WTC11 (cell line): Measurements from ENCODE around the gene ZCCHC10. TPM values are rescaled to one million over a fixed set of nuclear protein-coding genes. Genes with fewer than 3 reads are reported as not detected.
"Not testable (repeated sequence)": the region's sequence is repeated elsewhere in the genome, so short reads cannot be mapped to it uniquely, and the experiment has no call there.

Source experiments
- ATAC-seq: fragments of 200-7000 bp; cut with Tn5 transposase; 2 replicates; pipeline ENCODE4 v1.10.0; 2021; ENCODE audit warnings: mild to moderate bottlenecking, moderate library complexity
- CTCF ChIA-PET: fragments of 300-600 bp; sonication (Branson Sonifier 250); formaldehyde crosslinking; loops from one replicate; lab custom pipeline; 2021; ENCODE audit warnings: antibody characterized with exemption; lab: Charles Lee
- POLR2A ChIA-PET: fragments of 350-600 bp; sonication (Branson Sonifier 250); formaldehyde crosslinking; loops from one replicate; lab custom pipeline; 2021; ENCODE audit warnings: antibody characterized with exemption; lab: Charles Lee
- DNase-seq: peaks from one replicate; pipeline ENCODE4 v3.0.0; 2021; ENCODE audit warnings: low spot score
- H3K27ac Mint-ChIP-seq: 2 replicates; pipeline ENCODE4 v1.8.0; 2021; ENCODE audit warnings: mixed read lengths
- H3K27me3 Mint-ChIP-seq: 2 replicates; pipeline ENCODE4 v1.8.0; 2021; ENCODE audit warnings: low read depth, mild to moderate bottlenecking, moderate library complexity, mixed read lengths
- H3K36me3 Mint-ChIP-seq: 2 replicates; pipeline ENCODE4 v1.8.0; 2021; ENCODE audit warnings: mixed read lengths
- H3K4me1 Mint-ChIP-seq: 2 replicates; pipeline ENCODE4 v1.8.0; 2022; ENCODE audit warnings: mixed read lengths
- H3K4me3 Mint-ChIP-seq: 2 replicates; pipeline ENCODE4 v1.8.0; 2021; ENCODE audit warnings: mild to moderate bottlenecking, moderate library complexity, mixed read lengths
- H3K9me3 Mint-ChIP-seq: 2 replicates; pipeline ENCODE4 v1.8.0; 2021; ENCODE audit warnings: mixed read lengths
- CBFB ChIP-seq: sonication (generic); formaldehyde crosslinking; IDR thresholded peaks from 2 replicates; pipeline ENCODE4 v1.8.1; 2022; ENCODE audit warnings: mild to moderate bottlenecking, low read depth, missing genetic modification reagents
- NFATC4 ChIP-seq: fragments of 250-450 bp; sonication (Bioruptor Pico); IDR thresholded peaks from 2 replicates; pipeline ENCODE4 v1.9.0; 2021; ENCODE audit warnings: mild to moderate bottlenecking
- NFYB ChIP-seq: sonication (generic); formaldehyde crosslinking; conservative IDR thresholded peaks from 2 replicates; pipeline ENCODE4 v1.8.0; 2022; ENCODE audit warnings: low read depth, missing genetic modification reagents
- NR1H2 ChIP-seq: sonication (generic); formaldehyde crosslinking; IDR thresholded peaks from 2 replicates; pipeline ENCODE4 v1.9.0; 2021; ENCODE audit warnings: mild to moderate bottlenecking, moderate library complexity, missing genetic modification reagents
- ZNF121 ChIP-seq: sonication (generic); formaldehyde crosslinking; IDR thresholded peaks from 2 replicates; pipeline ENCODE4 v1.8.0; 2023; ENCODE audit warnings: missing genetic modification reagents
- ZNF219 ChIP-seq: sonication (generic); formaldehyde crosslinking; IDR thresholded peaks from 2 replicates; pipeline ENCODE4 v1.8.0; 2023; ENCODE audit warnings: missing genetic modification reagents, mild to moderate bottlenecking, borderline replicate concordance
- ZNF232 ChIP-seq: sonication (generic); formaldehyde crosslinking; IDR thresholded peaks from 2 replicates; pipeline ENCODE4 v1.8.0; 2022; ENCODE audit warnings: mild to moderate bottlenecking, missing genetic modification reagents
- ZNF263 ChIP-seq: sonication (generic); formaldehyde crosslinking; IDR thresholded peaks from 2 replicates; pipeline ENCODE4 v1.8.1; 2022; ENCODE audit warnings: low read depth, mild to moderate bottlenecking, moderate library complexity, missing genetic modification reagents
- total RNA-seq: library from RNA; stranded (reverse); gene quantifications from 3 replicates; pipeline ENCODE4 v1.2.3, GENCODE V29; 2021
- TF ChIP-seq, protein P1 (sequence below): sonication (generic); formaldehyde crosslinking; IDR thresholded peaks from 2 replicates; pipeline ENCODE4 v1.8.0; 2022; ENCODE audit warnings: mild to moderate bottlenecking, missing genetic modification reagents
- TF ChIP-seq, protein P2 (sequence below): fragments of 250-450 bp; sonication (Bioruptor Pico); IDR thresholded peaks from 2 replicates; pipeline ENCODE4 v1.9.0; 2021; ENCODE audit warnings: mild to moderate bottlenecking
- TF ChIP-seq, protein P3 (sequence below): fragments of 250-450 bp; sonication (Bioruptor Pico); conservative IDR thresholded peaks from 2 replicates; pipeline ENCODE4 v1.9.0; 2021; ENCODE audit warnings: mild to moderate bottlenecking
- TF ChIP-seq, protein P4 (sequence below): fragments of 250-450 bp; sonication (Bioruptor Pico); IDR thresholded peaks from 2 replicates; pipeline ENCODE4 v1.9.0; 2021; ENCODE audit warnings: mild to moderate bottlenecking

ZCCHC10 gene
- total RNA-seq, 1 experiment from 2014 or later, result 22.9 TPM

DNA sequence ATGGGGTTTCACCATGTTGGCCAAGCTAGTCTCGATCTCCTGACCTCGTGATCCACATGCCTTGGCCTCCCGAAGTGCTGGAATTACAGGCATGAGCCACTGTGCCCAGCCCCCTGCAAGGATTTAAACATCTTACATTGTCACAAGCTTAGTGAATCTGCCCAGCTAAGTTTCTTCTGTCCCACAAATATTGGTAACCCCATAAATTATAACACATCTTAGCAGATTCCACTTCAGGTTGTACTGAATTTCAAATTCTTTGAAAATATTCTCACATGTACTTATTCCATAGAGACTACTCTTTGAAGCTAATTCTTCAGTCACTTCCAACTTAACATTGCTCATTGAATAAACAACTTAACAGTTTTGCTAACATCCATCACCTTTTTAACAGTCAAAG is 49.5 kb downstream of the ZCCHC10 start (continued):
- TF ChIP-seq, protein P1, sequence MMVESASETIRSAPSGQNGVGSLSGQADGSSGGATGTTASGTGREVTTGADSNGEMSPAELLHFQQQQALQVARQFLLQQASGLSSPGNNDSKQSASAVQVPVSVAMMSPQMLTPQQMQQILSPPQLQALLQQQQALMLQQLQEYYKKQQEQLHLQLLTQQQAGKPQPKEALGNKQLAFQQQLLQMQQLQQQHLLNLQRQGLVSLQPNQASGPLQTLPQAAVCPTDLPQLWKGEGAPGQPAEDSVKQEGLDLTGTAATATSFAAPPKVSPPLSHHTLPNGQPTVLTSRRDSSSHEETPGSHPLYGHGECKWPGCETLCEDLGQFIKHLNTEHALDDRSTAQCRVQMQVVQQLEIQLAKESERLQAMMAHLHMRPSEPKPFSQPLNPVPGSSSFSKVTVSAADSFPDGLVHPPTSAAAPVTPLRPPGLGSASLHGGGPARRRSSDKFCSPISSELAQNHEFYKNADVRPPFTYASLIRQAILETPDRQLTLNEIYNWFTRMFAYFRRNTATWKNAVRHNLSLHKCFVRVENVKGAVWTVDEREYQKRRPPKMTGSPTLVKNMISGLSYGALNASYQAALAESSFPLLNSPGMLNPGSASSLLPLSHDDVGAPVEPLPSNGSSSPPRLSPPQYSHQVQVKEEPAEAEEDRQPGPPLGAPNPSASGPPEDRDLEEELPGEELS (CRISPR knock-in tag), result no peak
- TF ChIP-seq NR1H2 (CRISPR knock-in tag) (no peak), CBFB (CRISPR knock-in tag) (no peak), NFYB (CRISPR knock-in tag) (no peak), NFATC4 (CRISPR knock-in tag) (no peak)

DNA sequence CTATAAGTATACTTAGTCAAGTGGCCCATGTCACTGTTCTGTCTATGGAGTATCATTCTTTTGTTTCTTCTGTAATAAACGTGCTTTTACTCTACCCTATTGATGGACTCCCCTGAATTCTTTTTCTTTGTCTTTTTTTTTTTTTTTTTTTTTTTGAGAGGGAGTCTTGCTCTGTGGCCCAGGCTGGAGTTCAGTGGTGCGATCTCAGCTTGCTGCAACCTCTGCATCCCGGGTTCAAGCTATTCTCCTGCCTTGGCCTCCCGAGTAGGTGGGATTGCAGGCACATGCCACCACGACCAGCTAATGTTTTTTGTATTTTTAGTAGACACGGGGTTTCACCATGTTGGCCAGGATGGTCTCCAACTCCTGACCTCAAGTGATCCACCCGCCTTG is 53.9 kb downstream of the ZCCHC10 start:
- peaks cover 10% of the 10 kb centered on the region for H3K9me3 Mint-ChIP-seq
- CTCF ChIA-PET, H3K27me3 Mint-ChIP-seq, ATAC-seq, H3K36me3 Mint-ChIP-seq, POLR2A ChIA-PET, DNase-seq, H3K4me1 Mint-ChIP-seq, H3K27ac Mint-ChIP-seq, H3K4me3 Mint-ChIP-seq: not testable (repeated sequence)

DNA sequence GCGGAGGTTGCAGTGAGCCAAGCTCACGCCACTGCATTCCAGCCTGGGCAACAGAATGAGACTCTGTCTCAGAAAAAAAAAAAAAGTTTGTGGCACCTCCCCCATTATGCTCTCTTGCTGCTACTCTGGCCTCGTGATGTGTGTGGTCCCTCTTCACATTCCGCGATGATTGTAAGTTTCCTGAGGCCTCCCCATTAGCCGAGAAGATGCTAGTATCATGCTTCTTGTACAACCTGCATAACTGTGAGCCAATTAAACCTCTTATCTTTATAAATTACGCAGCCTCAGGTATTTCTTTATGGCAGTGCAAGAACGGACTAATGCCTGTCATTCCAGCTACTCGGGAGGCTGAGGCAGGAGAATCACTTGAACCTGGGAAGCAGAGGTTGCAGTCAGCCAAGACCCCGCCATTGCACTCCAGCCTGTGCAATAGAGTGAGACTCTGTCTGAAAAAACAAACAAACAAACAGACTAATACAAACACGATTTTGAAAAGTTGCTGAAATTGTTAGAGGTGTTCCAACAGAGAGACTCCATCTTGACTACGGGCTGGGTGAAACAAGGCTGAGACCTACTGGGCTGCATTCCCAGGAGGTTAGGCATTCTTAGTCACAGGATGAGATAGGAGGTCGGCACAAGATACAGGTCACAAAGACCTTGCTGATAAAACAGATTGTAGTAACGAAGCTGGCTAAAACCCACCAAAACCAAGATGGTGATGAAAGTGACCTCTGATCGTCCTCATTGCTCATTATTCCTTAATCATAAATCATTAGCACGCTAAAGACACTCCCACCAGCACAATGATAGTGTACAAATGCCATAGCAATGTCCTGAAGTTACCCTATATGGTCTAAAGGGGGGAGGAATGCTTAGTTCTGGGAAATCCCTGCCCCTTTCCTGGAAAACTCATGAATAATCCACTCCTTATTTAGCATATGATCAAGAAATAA is 54.6 kb downstream of the ZCCHC10 start:
- no peaks in the 10 kb centered on the region; the same call in 1 of the 2 replicates for H3K27me3 Mint-ChIP-seq
- no peaks in the 10 kb centered on the region for H3K4me1 Mint-ChIP-seq
- ChIA-PET POLR2A (no interaction called here), CTCF (no interaction called here)
- no peak overlapping the region for H3K4me3 Mint-ChIP-seq
- H3K36me3 Mint-ChIP-seq, result peaks cover under 1% of the 10 kb centered on the region
- no peak for DNase-seq
- peaks cover 6% of the 10 kb centered on the region for H3K9me3 Mint-ChIP-seq
- TF ChIP-seq ZNF219 (CRISPR knock-in tag) (no peak), ZNF121 (no peak), ZNF232 (CRISPR knock-in tag) (no peak), ZNF263 (CRISPR knock-in tag) (no peak)
- TF ChIP-seq, protein P2, sequence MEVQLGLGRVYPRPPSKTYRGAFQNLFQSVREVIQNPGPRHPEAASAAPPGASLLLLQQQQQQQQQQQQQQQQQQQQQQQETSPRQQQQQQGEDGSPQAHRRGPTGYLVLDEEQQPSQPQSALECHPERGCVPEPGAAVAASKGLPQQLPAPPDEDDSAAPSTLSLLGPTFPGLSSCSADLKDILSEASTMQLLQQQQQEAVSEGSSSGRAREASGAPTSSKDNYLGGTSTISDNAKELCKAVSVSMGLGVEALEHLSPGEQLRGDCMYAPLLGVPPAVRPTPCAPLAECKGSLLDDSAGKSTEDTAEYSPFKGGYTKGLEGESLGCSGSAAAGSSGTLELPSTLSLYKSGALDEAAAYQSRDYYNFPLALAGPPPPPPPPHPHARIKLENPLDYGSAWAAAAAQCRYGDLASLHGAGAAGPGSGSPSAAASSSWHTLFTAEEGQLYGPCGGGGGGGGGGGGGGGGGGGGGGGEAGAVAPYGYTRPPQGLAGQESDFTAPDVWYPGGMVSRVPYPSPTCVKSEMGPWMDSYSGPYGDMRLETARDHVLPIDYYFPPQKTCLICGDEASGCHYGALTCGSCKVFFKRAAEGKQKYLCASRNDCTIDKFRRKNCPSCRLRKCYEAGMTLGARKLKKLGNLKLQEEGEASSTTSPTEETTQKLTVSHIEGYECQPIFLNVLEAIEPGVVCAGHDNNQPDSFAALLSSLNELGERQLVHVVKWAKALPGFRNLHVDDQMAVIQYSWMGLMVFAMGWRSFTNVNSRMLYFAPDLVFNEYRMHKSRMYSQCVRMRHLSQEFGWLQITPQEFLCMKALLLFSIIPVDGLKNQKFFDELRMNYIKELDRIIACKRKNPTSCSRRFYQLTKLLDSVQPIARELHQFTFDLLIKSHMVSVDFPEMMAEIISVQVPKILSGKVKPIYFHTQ (CRISPR knock-in tag), result no peak
- TF ChIP-seq, protein P3, sequence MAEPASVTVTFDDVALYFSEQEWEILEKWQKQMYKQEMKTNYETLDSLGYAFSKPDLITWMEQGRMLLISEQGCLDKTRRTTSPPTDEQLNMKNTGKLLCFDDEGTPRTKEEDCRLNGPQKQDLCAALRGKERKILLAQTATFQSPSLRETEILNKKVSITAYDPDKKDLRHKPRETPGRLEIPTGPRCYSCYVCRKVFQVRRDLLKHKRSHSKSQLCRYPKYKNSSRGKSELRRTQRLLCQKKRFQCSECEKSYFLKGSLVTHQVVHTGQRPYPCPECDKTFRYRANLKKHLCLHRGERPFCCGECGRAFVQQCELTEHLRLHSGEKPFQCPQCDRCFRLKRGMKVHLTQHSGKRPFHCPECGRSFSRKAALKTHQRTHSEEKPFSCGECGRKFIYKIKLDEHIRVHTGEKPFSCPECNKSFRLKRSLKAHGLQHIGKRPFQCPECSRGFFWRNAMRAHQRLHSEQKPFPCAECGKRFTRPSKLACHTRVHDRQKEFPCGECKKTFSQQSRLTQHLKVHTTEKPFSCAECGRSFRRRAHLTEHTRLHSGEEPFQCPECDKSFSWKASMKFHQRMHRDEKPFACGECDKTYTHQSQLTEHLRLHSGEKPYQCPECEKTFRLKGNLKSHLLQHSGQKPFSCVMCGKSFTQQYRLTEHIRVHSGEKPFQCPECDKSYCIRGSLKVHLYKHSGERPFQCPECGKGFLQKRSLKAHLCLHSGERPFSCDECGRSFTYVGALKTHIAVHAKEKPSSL, result no peak
- TF ChIP-seq, protein P4, sequence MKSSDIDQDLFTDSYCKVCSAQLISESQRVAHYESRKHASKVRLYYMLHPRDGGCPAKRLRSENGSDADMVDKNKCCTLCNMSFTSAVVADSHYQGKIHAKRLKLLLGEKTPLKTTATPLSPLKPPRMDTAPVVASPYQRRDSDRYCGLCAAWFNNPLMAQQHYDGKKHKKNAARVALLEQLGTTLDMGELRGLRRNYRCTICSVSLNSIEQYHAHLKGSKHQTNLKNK, result no peak
- TF ChIP-seq, all 79 proteins: peak for 0
- H3K27ac Mint-ChIP-seq, result no peak overlapping the region
- peak; percentile 30; the same call in 1 of the 2 replicates for ATAC-seq
